Measurements from ENCODE around the gene MPRIP. TPM values are rescaled to one million over a fixed set of nuclear protein-coding genes. Genes with fewer than 3 reads are reported as not detected.

Gene MPRIP
- total RNA-seq, 1 experiment from 2014 or later = 140 TPM

DNA sequence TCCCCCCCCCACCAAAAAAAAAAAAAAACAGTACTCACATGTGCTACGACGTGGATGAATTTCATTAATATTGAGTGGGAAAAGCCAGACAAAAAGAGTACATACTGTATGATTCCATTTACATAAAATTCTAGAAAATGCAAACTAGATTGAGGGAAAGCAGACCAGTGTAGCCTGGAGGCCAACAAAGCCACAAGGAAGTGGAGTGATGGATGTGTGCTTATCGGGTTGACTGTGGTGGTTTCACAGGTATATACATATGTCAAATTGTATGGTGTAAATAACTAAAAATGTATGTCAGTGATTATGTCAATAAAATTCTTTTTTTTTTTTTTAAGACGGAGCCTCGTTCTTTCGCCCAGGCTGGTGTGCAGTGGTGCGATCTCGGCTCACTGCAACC lies 165.7 kb downstream of the MPRIP start:
- ATAC-seq (no peak), DNase-seq (ENCODE audit: low spot score) (no peak)
- TF ChIP-seq ZNF121 (CRISPR knock-in tag; IDR thresholded peaks at IDR 0.05) = no peak
- no peak for TF ChIP-seq AFF4 (CRISPR knock-in tag; IDR thresholded peaks at IDR 0.05; ENCODE audit: borderline replicate concordance)
- no peak for TF ChIP-seq FOXK1 (CRISPR knock-in tag; IDR thresholded peaks at IDR 0.05)
- TF ChIP-seq ZNF317 (CRISPR knock-in tag; IDR thresholded peaks at IDR 0.05; ENCODE audit: borderline replicate concordance, low read depth) = no peak
- TF ChIP-seq, protein P1, sequence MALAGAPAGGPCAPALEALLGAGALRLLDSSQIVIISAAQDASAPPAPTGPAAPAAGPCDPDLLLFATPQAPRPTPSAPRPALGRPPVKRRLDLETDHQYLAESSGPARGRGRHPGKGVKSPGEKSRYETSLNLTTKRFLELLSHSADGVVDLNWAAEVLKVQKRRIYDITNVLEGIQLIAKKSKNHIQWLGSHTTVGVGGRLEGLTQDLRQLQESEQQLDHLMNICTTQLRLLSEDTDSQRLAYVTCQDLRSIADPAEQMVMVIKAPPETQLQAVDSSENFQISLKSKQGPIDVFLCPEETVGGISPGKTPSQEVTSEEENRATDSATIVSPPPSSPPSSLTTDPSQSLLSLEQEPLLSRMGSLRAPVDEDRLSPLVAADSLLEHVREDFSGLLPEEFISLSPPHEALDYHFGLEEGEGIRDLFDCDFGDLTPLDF (CRISPR knock-in tag; IDR thresholded peaks at IDR 0.05) = no peak
- no peak for TF ChIP-seq ATF1 (CRISPR knock-in tag; IDR thresholded peaks at IDR 0.05)
- no peak for TF ChIP-seq JUN (CRISPR knock-in tag; IDR thresholded peaks at IDR 0.05)
- TF ChIP-seq OVOL2 (CRISPR knock-in tag; IDR thresholded peaks at IDR 0.05; ENCODE audit: borderline replicate concordance) = no peak
- TF ChIP-seq, protein P2, sequence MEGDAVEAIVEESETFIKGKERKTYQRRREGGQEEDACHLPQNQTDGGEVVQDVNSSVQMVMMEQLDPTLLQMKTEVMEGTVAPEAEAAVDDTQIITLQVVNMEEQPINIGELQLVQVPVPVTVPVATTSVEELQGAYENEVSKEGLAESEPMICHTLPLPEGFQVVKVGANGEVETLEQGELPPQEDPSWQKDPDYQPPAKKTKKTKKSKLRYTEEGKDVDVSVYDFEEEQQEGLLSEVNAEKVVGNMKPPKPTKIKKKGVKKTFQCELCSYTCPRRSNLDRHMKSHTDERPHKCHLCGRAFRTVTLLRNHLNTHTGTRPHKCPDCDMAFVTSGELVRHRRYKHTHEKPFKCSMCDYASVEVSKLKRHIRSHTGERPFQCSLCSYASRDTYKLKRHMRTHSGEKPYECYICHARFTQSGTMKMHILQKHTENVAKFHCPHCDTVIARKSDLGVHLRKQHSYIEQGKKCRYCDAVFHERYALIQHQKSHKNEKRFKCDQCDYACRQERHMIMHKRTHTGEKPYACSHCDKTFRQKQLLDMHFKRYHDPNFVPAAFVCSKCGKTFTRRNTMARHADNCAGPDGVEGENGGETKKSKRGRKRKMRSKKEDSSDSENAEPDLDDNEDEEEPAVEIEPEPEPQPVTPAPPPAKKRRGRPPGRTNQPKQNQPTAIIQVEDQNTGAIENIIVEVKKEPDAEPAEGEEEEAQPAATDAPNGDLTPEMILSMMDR (IDR thresholded peaks at IDR 0.05) = no peak
- TF ChIP-seq FOXP4 (CRISPR knock-in tag; IDR thresholded peaks at IDR 0.05) = no peak
- no peak for TF ChIP-seq TP53 (CRISPR knock-in tag; IDR thresholded peaks at IDR 0.05)
- no peak for TF ChIP-seq CBFB (CRISPR knock-in tag; IDR thresholded peaks at IDR 0.05; ENCODE audit: low read depth)
- TF ChIP-seq FOXJ3 (CRISPR knock-in tag; IDR thresholded peaks at IDR 0.05; ENCODE audit: borderline replicate concordance) = no peak
- TF ChIP-seq TCF7 (CRISPR knock-in tag; IDR thresholded peaks at IDR 0.05; ENCODE audit: low read depth) = no peak
- TF ChIP-seq JAZF1 (CRISPR knock-in tag; IDR thresholded peaks at IDR 0.05) = no peak
- TF ChIP-seq, protein P3, sequence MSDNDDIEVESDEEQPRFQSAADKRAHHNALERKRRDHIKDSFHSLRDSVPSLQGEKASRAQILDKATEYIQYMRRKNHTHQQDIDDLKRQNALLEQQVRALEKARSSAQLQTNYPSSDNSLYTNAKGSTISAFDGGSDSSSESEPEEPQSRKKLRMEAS (CRISPR knock-in tag; IDR thresholded peaks at IDR 0.05) = no peak
- TF ChIP-seq EMX1 (CRISPR knock-in tag; IDR thresholded peaks at IDR 0.05) = no peak
- TF ChIP-seq, protein P4, sequence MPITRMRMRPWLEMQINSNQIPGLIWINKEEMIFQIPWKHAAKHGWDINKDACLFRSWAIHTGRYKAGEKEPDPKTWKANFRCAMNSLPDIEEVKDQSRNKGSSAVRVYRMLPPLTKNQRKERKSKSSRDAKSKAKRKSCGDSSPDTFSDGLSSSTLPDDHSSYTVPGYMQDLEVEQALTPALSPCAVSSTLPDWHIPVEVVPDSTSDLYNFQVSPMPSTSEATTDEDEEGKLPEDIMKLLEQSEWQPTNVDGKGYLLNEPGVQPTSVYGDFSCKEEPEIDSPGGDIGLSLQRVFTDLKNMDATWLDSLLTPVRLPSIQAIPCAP (CRISPR knock-in tag; IDR thresholded peaks at IDR 0.05) = no peak
- TF ChIP-seq NFATC4 (CRISPR knock-in tag; IDR thresholded peaks at IDR 0.05) = no peak
- no peak for TF ChIP-seq MYBL2 (CRISPR knock-in tag; IDR thresholded peaks at IDR 0.05)
- CTCF ChIA-PET = interaction anchor here (1.7 to 3.2 kb wide), 2 partner anchors 66 to 216 kb away, joined by 7 to 14 read pairs; no protein-coding TSS in a partner anchor
- Mint-ChIP-seq H3K36me3 (peaks cover 5% of the 10 kb centered on the region), H3K4me3 (no peak overlapping the region), H3K4me1 (no peaks in the 10 kb centered on the region), H3K27me3 (ENCODE audit: low read depth) (peaks cover 7% of the 10 kb centered on the region), H3K9me3 (no peaks in the 10 kb centered on the region), H3K27ac (no peak overlapping the region)
- POLR2A ChIA-PET = interaction anchor here (0.6 kb wide), 1 partner anchor 1436 kb away, joined by 3 read pairs; no protein-coding TSS in a partner anchor
